ENCODE data around the gene FGF22. TPM values are rescaled to one million over a fixed set of nuclear protein-coding genes. Genes with fewer than 3 reads are reported as not detected.

The FGF22 gene
- total RNA-seq, 1 donor from 2014 or later, result not detected

DNA sequence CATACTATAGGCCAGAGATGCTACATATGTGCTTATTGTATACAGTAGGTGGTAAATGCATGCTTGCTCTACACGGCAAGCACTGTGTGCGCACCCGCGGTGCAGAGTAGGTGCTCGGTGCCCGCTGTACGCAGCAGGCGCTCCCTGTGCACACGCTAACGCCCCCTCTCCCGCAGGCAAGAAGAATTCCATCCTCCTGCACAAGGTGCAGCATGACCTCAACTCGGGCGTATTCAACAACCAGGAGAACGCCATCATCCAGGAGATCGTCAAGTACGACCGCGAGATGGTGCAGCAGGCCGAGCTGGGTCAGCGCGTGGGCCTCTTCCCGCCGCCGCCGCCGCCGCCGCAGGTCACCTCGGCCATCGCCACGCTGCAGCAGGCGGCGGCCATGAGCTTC lies 24.1 kb upstream of the FGF22 start:
- DNase-seq (ENCODE audit: low read depth) (peak; percentile 7), FAIRE-seq (peak; percentile 89)
- TF ChIP-seq CTCF (IDR thresholded peaks at IDR 0.05; ENCODE audit: insufficient read depth, low read length, severe bottlenecking), result no peak
- Histone ChIP-seq H3K36me3 (ENCODE audit: control insufficient read depth, insufficient read depth, low read length) (peaks cover 8% of the 10 kb centered on the region), H3K27me3 (ENCODE audit: control insufficient read depth, insufficient read depth, low read length) (no peaks in the 10 kb centered on the region), H3K4me3 (ENCODE audit: low read depth, low read length) (no peak overlapping the region)

GRCh38 chr19:616062-616700 lies 23.5 kb upstream of the FGF22 start:
- peaks cover 8% of the 10 kb centered on the region for H3K36me3 ChIP-seq (ENCODE audit: control insufficient read depth, insufficient read depth, low read length)
- no peak for FAIRE-seq
- DNase-seq (ENCODE audit: low read depth), result no peak
- H3K4me3 ChIP-seq (ENCODE audit: low read depth, low read length), result no peak overlapping the region
- H3K27me3 ChIP-seq (ENCODE audit: control insufficient read depth, insufficient read depth, low read length), result no peaks in the 10 kb centered on the region
- TF ChIP-seq CTCF (IDR thresholded peaks at IDR 0.05; ENCODE audit: insufficient read depth, low read length, severe bottlenecking), result no peak

- no peak for DNase-seq (ENCODE audit: low read depth)
- no peak for FAIRE-seq
- H3K27me3 ChIP-seq (ENCODE audit: control insufficient read depth, insufficient read depth, low read length), result no peaks in the 10 kb centered on the region
- H3K4me3 ChIP-seq (ENCODE audit: low read depth, low read length), result no peak overlapping the region
- no peak for TF ChIP-seq CTCF (IDR thresholded peaks at IDR 0.05; ENCODE audit: insufficient read depth, low read length, severe bottlenecking)
- H3K36me3 ChIP-seq (ENCODE audit: control insufficient read depth, insufficient read depth, low read length), result peaks cover 11% of the 10 kb centered on the region
Observed at GRCh38 chr19:616747-617526, 22.7 kb upstream of the FGF22 start.

DNA sequence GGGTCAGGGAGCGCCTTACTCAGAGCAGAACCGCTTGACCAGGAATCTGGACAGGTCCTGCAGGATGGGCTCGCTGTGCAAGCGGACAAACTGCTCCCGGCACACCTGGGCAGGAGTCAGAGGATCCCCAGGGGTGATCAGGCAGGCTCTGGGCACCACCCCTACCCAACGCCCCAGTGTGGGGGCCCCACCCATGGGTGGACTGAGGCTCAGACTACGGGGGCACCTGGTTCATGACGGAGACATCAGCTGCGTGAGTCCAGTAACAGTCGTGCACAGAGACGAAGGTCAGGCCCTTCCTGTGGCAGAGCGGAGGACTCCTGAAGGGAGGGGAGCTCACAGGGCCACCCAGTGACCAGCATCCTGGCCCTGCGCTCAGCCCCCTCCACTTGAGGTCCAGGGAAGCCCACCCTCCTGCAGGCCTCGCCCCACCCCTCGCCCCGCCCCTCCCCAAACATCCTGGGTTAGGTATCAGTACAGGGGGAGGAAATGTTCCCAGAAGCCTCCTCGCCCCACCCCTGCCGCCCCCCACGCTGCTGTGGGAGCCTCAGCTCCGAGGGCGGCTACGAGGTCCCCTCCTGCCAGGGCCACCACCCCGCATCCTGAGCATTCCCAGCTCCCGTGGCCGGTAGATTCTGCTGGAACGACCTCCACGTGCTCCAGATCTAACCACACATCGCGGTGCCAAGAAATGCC lies 22.0 kb upstream of the FGF22 start:
- no peaks in the 10 kb centered on the region for H3K27me3 ChIP-seq (ENCODE audit: control insufficient read depth, insufficient read depth, low read length)
- no peak for FAIRE-seq
- DNase-seq (ENCODE audit: low read depth), result no peak
- no peak for TF ChIP-seq CTCF (IDR thresholded peaks at IDR 0.05; ENCODE audit: insufficient read depth, low read length, severe bottlenecking)
- no peak overlapping the region for H3K4me3 ChIP-seq (ENCODE audit: low read depth, low read length)
- peaks cover 13% of the 10 kb centered on the region for H3K36me3 ChIP-seq (ENCODE audit: control insufficient read depth, insufficient read depth, low read length)

DNA sequence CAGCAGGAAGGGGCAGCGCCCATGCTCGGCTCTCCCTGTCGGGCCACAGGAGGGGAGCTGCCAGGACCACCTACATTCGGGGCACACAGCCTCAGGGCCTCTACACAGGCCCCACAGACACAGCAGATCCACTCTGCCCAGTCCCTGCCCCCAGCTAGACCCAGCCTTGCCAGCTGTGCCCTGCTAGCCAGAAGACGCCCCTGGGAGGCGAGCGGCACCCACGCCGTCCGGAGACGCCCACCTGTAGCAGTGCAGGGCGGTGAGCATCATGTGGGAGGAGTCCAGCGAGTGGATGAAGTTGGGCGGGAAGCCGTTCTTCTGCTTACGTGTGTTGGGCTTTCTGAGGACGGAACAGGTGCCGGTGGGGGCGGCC lies 21.4 kb upstream of the FGF22 start:
- Histone ChIP-seq H3K36me3 (ENCODE audit: control insufficient read depth, insufficient read depth, low read length) (peaks cover 14% of the 10 kb centered on the region), H3K27me3 (ENCODE audit: control insufficient read depth, insufficient read depth, low read length) (no peaks in the 10 kb centered on the region), H3K4me3 (ENCODE audit: low read depth, low read length) (no peak overlapping the region)
- no peak for FAIRE-seq
- DNase-seq (ENCODE audit: low read depth), result no peak
- no peak for TF ChIP-seq CTCF (IDR thresholded peaks at IDR 0.05; ENCODE audit: insufficient read depth, low read length, severe bottlenecking)
